ENCODE measurements around the gene GAS6. TPM values are rescaled to one million over a fixed set of nuclear protein-coding genes. Genes with fewer than 3 reads are reported as not detected.
"Not testable (repeated sequence)": the region's sequence is repeated elsewhere in the genome, so short reads cannot be mapped to it uniquely, and the experiment has no call there.

The GAS6 gene
- total RNA-seq, 1 donor from 2014 or later = 11.5 TPM

DNA sequence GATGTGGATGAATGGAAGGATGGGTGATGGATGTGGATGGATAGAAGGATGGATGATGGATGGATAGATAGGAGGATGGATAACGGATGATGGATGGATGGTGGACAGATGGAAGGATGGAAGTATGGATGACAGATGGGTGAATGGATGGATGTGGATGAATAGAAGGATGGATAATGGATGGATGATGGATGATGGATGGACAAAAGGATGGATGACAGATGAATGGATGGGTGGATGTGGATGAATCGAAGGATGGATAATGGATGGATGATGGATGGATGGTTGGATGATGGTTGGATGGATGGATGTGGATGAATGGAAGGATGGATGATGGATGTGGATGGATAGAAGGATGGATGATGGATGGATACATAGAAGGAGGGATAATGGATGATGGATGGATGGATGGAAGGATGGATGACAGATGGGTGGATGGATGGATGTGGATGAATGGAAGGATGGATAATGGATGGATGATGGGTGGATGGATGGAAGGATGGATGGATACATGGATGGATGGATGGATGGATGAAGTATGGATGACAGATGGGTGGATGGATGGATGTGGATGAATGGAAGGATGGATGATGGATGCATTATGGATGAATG lies 65.6 kb downstream of the GAS6 start:
- Mint-ChIP-seq H3K4me1 (ENCODE audit: low read depth) (no peaks in the 10 kb centered on the region), H3K36me3 (ENCODE audit: insufficient read depth) (no peaks in the 10 kb centered on the region), H3K27ac (no peak overlapping the region), H3K9me3 (ENCODE audit: low read depth) (no peaks in the 10 kb centered on the region), H3K4me3 (ENCODE audit: low read depth) (no peak overlapping the region), H3K27me3 (no peaks in the 10 kb centered on the region)
- no peak for DNase-seq (ENCODE audit: low spot score, unreplicated experiment)
- TF ChIP-seq, protein P1, sequence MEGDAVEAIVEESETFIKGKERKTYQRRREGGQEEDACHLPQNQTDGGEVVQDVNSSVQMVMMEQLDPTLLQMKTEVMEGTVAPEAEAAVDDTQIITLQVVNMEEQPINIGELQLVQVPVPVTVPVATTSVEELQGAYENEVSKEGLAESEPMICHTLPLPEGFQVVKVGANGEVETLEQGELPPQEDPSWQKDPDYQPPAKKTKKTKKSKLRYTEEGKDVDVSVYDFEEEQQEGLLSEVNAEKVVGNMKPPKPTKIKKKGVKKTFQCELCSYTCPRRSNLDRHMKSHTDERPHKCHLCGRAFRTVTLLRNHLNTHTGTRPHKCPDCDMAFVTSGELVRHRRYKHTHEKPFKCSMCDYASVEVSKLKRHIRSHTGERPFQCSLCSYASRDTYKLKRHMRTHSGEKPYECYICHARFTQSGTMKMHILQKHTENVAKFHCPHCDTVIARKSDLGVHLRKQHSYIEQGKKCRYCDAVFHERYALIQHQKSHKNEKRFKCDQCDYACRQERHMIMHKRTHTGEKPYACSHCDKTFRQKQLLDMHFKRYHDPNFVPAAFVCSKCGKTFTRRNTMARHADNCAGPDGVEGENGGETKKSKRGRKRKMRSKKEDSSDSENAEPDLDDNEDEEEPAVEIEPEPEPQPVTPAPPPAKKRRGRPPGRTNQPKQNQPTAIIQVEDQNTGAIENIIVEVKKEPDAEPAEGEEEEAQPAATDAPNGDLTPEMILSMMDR (IDR thresholded peaks at IDR 0.05; ENCODE audit: unreplicated experiment) = no peak

DNA sequence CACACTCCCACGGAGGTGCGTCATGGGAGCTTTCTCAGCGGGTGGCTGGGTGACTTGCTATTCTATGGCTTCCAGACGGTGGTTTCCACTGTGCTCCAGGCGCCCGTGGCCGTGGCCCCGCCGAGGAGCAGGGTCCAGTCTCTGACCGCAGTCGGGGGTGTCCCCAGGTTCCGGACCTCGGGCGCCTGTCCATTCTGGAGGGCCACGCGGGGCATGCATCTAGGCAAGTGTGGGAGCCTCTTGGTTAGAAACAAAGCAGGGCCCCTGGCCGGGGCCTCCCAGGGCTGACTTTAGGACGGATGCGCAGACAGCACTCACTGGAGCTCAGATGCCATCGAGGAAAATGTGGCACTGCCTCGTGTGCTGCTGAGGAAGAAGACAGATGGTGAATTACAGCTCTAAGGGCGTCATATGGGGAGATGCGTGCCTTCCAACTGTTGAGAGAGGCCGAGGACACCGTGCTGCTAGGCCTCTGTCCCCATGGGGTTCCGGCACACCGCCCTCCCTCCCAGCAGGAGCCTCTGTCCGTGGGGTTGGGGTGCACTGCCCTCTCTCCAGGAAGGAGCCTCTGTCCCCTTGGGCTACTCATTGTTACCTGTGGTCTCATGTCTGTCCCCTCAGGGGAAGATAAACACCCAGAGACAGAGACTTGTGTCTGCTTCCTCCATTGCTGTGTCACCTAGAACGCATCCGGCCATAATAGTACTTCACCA lies 66.8 kb downstream of the GAS6 start:
- Mint-ChIP-seq H3K27me3 (peaks cover 3% of the 10 kb centered on the region), H3K4me1 (ENCODE audit: low read depth) (no peaks in the 10 kb centered on the region), H3K36me3 (ENCODE audit: insufficient read depth) (no peaks in the 10 kb centered on the region), H3K27ac (no peak overlapping the region), H3K9me3 (ENCODE audit: low read depth) (no peaks in the 10 kb centered on the region), H3K4me3 (ENCODE audit: low read depth) (no peak overlapping the region)
- TF ChIP-seq, protein P1 (IDR thresholded peaks at IDR 0.05; ENCODE audit: unreplicated experiment) = no peak
- DNase-seq (ENCODE audit: low spot score, unreplicated experiment) = no peak

DNA sequence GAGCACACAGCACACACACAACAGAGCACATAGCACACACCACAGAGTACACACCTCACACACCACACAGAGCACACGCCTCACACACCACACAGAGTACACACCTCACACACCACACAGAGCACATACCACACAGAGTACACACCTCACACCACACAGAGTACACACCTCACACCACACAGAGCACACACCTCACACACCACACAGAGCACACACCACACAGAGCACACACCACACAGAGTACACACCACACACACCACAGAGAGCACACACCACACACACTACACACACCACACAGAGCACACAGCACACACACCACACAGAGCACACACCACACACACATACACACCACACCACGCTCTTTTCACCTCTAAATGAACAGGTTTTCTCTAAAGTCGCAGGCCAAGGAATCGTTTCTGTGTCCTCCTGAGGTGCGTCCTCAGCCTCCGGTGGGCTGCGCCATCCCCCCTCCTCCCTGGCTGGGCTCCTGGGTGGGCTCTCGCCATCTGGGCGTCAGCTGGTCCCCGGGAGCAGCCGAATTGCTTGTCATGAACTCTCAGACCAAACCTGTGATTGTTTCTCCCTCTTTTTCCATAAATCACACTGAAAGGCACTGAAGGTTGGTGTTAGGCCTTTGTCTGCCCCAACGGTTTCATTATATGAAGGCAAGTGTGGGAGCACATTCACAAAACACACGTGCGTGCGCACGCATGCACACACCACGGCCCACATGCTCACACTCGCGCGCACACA lies 67.5 kb downstream of the GAS6 start:
- H3K36me3 Mint-ChIP-seq (ENCODE audit: insufficient read depth) = no peaks in the 10 kb centered on the region
- H3K4me1 Mint-ChIP-seq (ENCODE audit: low read depth) = no peaks in the 10 kb centered on the region
- H3K4me3 Mint-ChIP-seq (ENCODE audit: low read depth) = no peak overlapping the region
- no peak overlapping the region for H3K27ac Mint-ChIP-seq
- H3K9me3 Mint-ChIP-seq (ENCODE audit: low read depth) = no peaks in the 10 kb centered on the region
- peaks cover 3% of the 10 kb centered on the region for H3K27me3 Mint-ChIP-seq
- TF ChIP-seq, protein P1 (IDR thresholded peaks at IDR 0.05; ENCODE audit: unreplicated experiment) = no peak
- no peak for DNase-seq (ENCODE audit: low spot score, unreplicated experiment)

DNA sequence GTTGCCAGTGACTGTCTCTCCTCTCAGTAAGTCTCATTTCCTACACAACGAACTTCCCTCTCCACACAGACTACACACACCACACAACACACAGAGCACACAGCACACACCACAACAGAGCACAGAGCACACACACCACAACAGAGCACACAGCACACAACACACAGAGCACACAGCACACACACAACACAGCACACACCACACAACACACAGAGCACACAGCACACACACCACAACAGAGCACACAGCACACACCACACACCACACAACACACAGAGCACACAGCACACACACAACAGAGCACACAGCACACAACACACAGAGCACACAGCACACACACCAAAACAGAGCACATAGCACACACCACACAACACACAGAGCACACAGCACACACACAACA lies 68.5 kb downstream of the GAS6 start:
- not testable (repeated sequence) for H3K36me3 Mint-ChIP-seq (ENCODE audit: insufficient read depth); H3K27me3 Mint-ChIP-seq; H3K4me3 Mint-ChIP-seq (ENCODE audit: low read depth); H3K9me3 Mint-ChIP-seq (ENCODE audit: low read depth); DNase-seq (ENCODE audit: low spot score, unreplicated experiment); H3K4me1 Mint-ChIP-seq (ENCODE audit: low read depth); H3K27ac Mint-ChIP-seq

DNA sequence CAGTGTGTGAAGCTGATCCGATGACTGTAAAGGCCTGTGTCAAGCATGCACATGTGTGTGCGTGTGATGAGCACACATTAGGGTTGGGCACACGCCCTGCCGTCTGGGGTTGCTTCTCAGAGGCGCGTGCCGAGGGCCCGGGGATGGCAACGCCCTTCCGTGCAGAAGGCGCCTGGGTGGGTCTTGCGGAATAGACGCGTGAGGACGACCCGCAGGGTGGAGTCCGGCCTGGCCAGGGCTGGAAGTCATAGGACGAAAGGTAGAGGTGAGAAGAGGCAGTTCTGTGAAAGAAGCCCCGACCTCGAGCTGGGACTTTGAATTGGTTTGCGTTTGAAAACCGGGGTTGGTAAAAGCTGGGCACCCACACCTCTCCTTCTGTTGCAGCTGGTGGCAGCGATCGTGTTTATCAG lies 69.1 kb downstream of the GAS6 start:
- H3K4me3 Mint-ChIP-seq (ENCODE audit: low read depth) = no peak overlapping the region
- no peaks in the 10 kb centered on the region for H3K36me3 Mint-ChIP-seq (ENCODE audit: insufficient read depth)
- no peaks in the 10 kb centered on the region for H3K4me1 Mint-ChIP-seq (ENCODE audit: low read depth)
- TF ChIP-seq, protein P1 (IDR thresholded peaks at IDR 0.05; ENCODE audit: unreplicated experiment) = no peak
- no peak for DNase-seq (ENCODE audit: low spot score, unreplicated experiment)
- H3K27ac Mint-ChIP-seq = no peak overlapping the region
- H3K9me3 Mint-ChIP-seq (ENCODE audit: low read depth) = no peaks in the 10 kb centered on the region
- H3K27me3 Mint-ChIP-seq = peaks cover 3% of the 10 kb centered on the region
